HAP-1 (cell line): ENCODE data around the gene TRNAU1AP.
A peak's percentile ranks its signal among the peaks of the same experiment; 100 is the strongest.
"Not testable (repeated sequence)": the region's sequence is repeated elsewhere in the genome, so short reads cannot be mapped to it uniquely, and the experiment has no call there.

Experiments
- DNase-seq, 2 experiments: peaks; one replicate each; pipeline ENCODE4 v3.0.0-alpha.2; 2016 to 2020; ENCODE audit warnings: low spot score in 2 of 2
- H3K27me3 ChIP-seq: fragments of 250-450 bp; sonication (Bioruptor Pico); 2 replicates; pipeline ENCODE4 v1.5.1; 2020; ENCODE audit warnings: low read depth, mild to moderate bottlenecking, moderate library complexity
- H3K36me3 ChIP-seq: fragments of 250-450 bp; sonication (Bioruptor Pico); replicated peaks from 2 replicates; pipeline ENCODE4 v1.5.1; 2020; ENCODE audit warnings: mild to moderate bottlenecking
- H3K4me1 ChIP-seq: fragments of 250-450 bp; sonication (Bioruptor Pico); 2 replicates; pipeline ENCODE4 v1.5.1; 2020; ENCODE audit warnings: mild to moderate bottlenecking
- H3K4me3 ChIP-seq: fragments of 250-450 bp; sonication (Bioruptor Pico); 2 replicates; pipeline ENCODE4 v1.5.1; 2020; ENCODE audit warnings: mild to moderate bottlenecking, moderate library complexity
- H3K9me3 ChIP-seq: fragments of 250-450 bp; sonication (Bioruptor Pico); 2 replicates; pipeline ENCODE4 v1.5.1; 2020; ENCODE audit warnings: mild to moderate bottlenecking, moderate library complexity
- in situ Hi-C: fragments of 300-500 bp; cut with MboI; formaldehyde crosslinking; loops from 3 replicates; pipeline ENCODE4 v1.14.3; 2020; ENCODE audit warnings: low sequenced_read_pairs, inconsistent platforms, mixed read lengths

The TRNAU1AP gene

GRCh38 chr1:28552758-28553663 is at the start of gene TRNAU1AP:
TSS of gene TRNAU1AP (plus strand) at chr1:28553085. CDS start at chr1:28553111, 26 bp downstream.
- no peaks in the 10 kb centered on the region for H3K27me3 ChIP-seq
- peaks cover 14% of the 10 kb centered on the region; the same call in 1 of the 2 replicates for H3K36me3 ChIP-seq
- peaks cover 9% of the 10 kb centered on the region for H3K4me1 ChIP-seq
- peak within 1 kb of the TSS; percentile 66 for H3K4me3 ChIP-seq
- H3K9me3 ChIP-seq = no peaks in the 10 kb centered on the region
- peak; percentile 97 to 98 for DNase-seq
- in situ Hi-C loops = no loop called here

DNA sequence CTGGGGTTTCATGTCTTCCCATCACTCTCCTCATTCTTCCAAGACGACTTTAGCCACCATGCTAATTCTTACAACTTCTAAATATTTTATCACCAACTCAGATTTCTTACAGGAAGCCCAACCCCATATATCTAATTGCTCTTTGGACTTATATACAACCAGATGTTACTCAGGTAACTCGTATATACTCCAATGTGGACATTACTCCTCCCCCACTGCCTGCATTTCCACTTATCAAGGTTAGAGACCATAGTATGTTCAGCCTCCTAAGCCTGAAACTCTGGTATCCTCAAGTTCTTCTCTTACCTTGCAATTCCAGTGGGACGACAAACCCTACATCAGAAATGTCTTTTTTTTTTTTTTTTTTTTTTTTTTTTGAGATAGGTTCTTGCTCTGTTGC is 49.8 kb upstream of the TRNAU1AP start:
- in situ Hi-C loops = no loop called here
- peaks cover under 1% of the 10 kb centered on the region; the same call in 1 of the 2 replicates for H3K4me1 ChIP-seq
- H3K9me3 ChIP-seq = no peaks in the 10 kb centered on the region
- H3K4me3 ChIP-seq = no peak overlapping the region
- H3K36me3 ChIP-seq = peaks cover 22% of the 10 kb centered on the region
- H3K27me3 ChIP-seq = no peaks in the 10 kb centered on the region
- DNase-seq = no peak

DNA sequence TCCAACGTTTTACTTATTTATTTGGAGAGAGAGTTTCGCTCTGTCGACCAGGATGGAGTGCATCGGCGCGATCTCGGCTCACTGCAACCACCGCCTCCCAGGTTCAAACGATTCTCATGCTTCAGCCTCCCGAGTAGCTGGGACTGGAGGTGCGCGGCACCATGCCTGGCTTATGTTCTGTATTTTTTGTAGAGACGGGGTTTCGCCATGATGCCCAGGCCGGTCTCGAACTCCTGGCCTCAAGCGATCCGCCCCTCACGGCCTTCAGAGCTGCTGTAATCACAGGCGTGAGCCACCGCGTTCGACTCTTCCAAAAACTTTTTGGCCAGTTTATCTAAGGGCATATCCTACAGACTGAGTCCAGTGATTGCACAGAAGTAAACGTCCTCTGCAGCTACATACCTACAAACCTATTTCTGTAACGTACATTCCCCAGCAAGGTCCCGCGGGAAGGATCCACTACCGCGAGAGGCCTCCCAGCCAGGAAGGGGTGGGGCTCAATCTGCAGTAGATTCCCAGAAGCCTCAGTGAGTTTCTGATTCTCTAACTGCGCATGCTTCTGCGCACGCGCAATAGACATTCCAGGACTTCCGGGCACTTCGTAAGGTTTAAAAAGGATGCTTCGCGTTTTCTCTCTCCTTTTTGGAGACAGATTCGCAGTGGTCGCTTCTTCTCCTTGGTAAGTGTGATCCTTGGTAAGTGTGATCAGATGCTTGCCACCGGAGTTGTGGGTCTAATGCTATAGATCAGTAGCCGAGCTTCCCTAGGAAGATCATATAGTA is 47.3 kb upstream of the TRNAU1AP start, which contains the start of gene RCC1:
TSS of gene RCC1 (plus strand) at position 638 of the 782 bp plus-strand sequence. CDS start 23,824 bp downstream, outside the sequence.
- peaks cover 47% of the 10 kb centered on the region for H3K36me3 ChIP-seq
- peak within 1 kb of the TSS; percentile 86 for H3K4me3 ChIP-seq
- in situ Hi-C loops = no loop called here
- H3K9me3 ChIP-seq = no peaks in the 10 kb centered on the region
- H3K4me1 ChIP-seq = peaks cover 23% of the 10 kb centered on the region
- peak; percentile 98 to 99 for DNase-seq
- H3K27me3 ChIP-seq = no peaks in the 10 kb centered on the region

DNA sequence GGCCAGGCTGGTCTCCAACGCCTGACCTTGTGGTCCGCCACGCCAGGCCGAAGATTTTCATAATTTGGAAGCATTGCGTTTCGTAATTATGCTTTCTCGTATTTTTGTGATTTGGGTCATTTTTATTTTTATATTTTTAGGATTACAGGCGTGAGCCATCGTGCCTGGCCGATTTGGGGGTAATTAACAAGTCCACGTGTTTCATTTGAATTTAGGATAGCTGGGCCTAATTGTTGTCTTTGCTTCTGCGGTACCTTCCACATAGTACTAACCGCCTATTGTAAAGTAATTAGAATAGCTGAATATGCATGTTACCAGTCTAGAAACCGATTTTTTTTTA is 46.0 kb upstream of the TRNAU1AP start:
- in situ Hi-C loops = no loop called here
- peaks cover 28% of the 10 kb centered on the region for H3K4me1 ChIP-seq
- no peaks in the 10 kb centered on the region for H3K27me3 ChIP-seq
- no peak for DNase-seq
- H3K4me3 ChIP-seq = peak overlapping the region; percentile 86
- no peaks in the 10 kb centered on the region for H3K9me3 ChIP-seq
- H3K36me3 ChIP-seq = peaks cover 60% of the 10 kb centered on the region

- Histone ChIP-seq H3K4me1 (peaks cover 28% of the 10 kb centered on the region), H3K9me3 (no peaks in the 10 kb centered on the region), H3K27me3 (no peaks in the 10 kb centered on the region), H3K4me3 (peak overlapping the region; percentile 86), H3K36me3 (peaks cover 62% of the 10 kb centered on the region)
- in situ Hi-C loops = no loop called here
- peak in 1 of 2 experiments; percentile 52 for DNase-seq
These were observed 45.6 kb upstream of the TRNAU1AP start for GRCh38 chr1:28507247-28507645.

DNA sequence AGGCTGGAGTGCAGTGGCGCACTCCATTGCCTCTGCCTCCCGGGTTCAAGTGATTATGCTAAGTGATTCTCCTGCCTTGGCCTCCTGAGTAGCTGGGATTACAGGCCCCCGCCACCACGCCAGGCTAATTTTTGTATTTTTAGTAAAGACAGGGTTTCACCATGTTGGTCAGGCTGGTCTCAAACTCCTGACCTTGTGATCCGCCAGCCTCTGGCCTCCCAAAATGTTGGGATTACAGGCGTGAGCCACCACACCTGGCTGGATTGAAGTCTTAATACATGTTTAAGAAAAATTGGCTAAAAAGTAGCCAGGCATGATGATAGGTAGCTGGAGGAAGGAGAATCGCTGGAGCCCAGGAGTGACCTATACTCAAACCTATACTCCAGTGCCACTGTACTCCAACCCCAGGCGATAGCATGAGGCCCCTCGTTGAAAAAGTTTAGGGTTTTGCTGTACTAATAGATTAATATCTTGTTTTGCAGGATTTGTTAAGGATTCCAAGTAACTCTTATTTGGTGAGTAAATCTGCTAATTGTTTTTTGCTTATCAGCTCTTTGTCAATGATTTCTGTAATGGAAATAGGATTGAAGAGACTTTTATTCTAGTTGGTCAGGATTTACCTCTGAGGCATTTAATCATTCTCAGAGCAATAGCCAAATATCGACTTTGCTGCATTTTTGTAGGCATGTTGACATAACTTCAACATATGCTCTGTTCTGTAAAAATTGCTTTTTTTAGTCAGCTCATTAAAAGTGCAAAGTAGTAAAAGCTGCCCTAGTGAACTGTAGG is 45.0 kb upstream of the TRNAU1AP start:
- Histone ChIP-seq H3K36me3 (peaks cover 68% of the 10 kb centered on the region), H3K4me1 (peaks cover 28% of the 10 kb centered on the region), H3K4me3 (peak overlapping the region; percentile 86), H3K9me3 (no peaks in the 10 kb centered on the region), H3K27me3 (no peaks in the 10 kb centered on the region)
- peak in 1 of 2 experiments; percentile 34 for DNase-seq
- in situ Hi-C loops = no loop called here

DNA sequence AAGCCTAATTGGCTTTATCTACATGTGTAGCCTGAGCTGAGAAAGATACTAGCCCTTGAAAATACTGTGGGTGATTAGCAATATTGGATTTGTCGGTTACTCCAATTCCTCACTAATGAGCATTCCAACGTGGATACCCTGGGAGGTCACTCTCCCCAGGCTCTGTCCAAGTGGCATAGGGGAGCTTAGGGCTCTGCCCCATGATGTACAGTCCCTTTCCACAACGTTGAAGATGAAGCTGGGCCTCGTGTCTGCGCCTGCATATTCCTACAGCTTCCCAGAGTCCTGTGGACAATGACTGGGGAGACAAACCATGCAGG is 44.5 kb upstream of the TRNAU1AP start:
- in situ Hi-C loops = no loop called here
- Histone ChIP-seq H3K27me3 (no peaks in the 10 kb centered on the region), H3K9me3 (no peaks in the 10 kb centered on the region), H3K4me1 (peaks cover 28% of the 10 kb centered on the region), H3K36me3 (peaks cover 73% of the 10 kb centered on the region), H3K4me3 (peak overlapping the region; percentile 86)
- peak in 1 of 2 experiments; percentile 54 for DNase-seq

DNA sequence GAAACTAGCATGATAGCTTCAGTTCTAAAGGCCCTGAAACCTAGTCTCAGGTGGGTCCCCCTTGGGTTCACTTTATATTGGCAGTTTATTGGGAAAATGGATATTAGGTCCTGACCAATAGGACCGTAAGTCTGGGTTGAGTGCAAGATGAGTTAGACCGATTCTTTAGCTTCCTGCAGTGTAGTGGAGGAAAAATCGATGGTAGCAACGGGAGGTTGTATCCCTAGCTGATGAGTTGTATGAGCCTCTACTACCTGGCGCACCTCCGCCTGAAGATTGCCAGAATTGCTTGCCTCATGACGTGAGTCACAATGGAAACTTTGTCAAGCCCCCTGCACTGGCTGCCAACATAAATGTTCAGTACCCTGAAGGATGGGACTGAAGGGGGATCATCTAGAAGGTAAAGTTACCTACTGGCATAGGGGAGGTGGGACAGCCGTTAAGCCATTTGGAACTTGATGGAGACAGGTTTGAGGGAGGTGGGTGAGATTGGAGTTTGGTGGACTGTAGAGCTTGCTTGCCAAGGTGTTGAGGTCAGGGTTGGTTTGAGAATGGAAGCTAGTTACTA is 43.1 kb upstream of the TRNAU1AP start:
- peak; percentile 37 to 62 for DNase-seq

GRCh38 chr1:28510273-28510969 is 42.5 kb upstream of the TRNAU1AP start:
- H3K27me3 ChIP-seq = no peaks in the 10 kb centered on the region
- peaks cover 28% of the 10 kb centered on the region for H3K4me1 ChIP-seq
- DNase-seq = peak in 1 of 2 experiments; percentile 61
- no peaks in the 10 kb centered on the region for H3K9me3 ChIP-seq
- peaks cover 78% of the 10 kb centered on the region for H3K36me3 ChIP-seq
- H3K4me3 ChIP-seq = peak overlapping the region; percentile 86
- in situ Hi-C loops = loop anchor here (10.0 kb wide), 1 partner anchor 256 kb away; the partner anchor contains the start of gene SESN2

More for the DNA sequence above, 43.1 kb upstream of the TRNAU1AP start:
- Histone ChIP-seq H3K9me3 (no peaks in the 10 kb centered on the region), H3K36me3 (peaks cover 78% of the 10 kb centered on the region), H3K4me3 (peak overlapping the region; percentile 86), H3K27me3 (no peaks in the 10 kb centered on the region), H3K4me1 (peaks cover 28% of the 10 kb centered on the region)
- in situ Hi-C loops = loop anchor here (10.0 kb wide), 1 partner anchor 255 kb away; the partner anchor contains the start of gene SESN2

DNA sequence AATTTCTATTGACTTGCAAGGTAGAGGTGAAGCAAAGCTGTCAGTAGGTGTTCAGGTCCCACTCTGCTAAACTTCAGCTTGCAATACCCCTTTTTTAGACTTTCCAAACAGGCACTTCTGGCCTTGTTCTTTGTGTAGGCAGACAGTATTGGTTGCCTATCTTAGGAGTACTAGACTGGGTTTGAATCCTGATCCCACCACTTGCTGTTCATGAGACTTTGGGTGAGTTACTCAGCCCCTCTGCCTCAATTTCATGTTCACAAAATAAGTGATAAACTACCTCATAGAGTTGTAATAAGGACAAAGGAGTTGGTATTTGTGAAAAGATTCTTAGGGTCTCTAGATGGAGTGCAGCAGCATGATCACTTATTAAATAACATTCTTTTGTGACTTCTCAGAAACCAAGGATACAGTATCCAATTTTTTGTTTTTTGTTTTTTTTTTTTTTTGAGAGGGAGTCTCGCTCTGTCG is 41.9 kb upstream of the TRNAU1AP start:
- no peaks in the 10 kb centered on the region for H3K27me3 ChIP-seq
- DNase-seq = peak; percentile 54 to 70
- peak overlapping the region; percentile 86 for H3K4me3 ChIP-seq
- peaks cover 28% of the 10 kb centered on the region for H3K4me1 ChIP-seq
- in situ Hi-C loops = loop anchor here (10.0 kb wide), 1 partner anchor 256 kb away; the partner anchor contains the start of gene SESN2
- peaks cover 77% of the 10 kb centered on the region for H3K36me3 ChIP-seq
- no peaks in the 10 kb centered on the region for H3K9me3 ChIP-seq

DNA sequence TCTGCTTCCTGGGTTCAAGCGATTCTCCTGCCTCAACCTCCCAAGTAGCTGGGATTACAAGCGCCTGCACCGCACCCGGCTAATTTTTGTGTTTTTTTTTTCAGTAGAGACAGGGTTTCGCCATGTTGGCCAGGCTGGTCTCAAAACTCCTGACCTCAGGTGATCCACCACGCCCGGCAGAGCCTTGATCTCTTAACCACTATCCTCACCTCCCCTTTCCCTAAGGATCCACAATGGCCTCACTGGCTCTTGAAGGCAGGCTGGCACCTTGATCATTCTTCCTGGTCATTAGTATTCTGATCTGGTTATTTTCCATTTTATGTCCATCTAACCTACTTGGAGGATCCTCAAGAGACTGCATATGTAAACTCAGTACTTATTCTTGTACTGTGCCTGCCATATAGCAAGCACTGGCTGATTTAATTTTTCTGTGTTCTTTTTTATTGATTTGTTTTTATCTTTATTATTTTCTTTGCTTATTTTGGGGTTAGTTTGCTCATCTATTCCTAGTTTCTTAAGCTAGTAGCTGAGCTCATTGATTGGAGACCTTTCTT is 40.8 kb upstream of the TRNAU1AP start:
- Histone ChIP-seq H3K27me3 (no peaks in the 10 kb centered on the region), H3K4me3 (no peak overlapping the region), H3K9me3 (no peaks in the 10 kb centered on the region), H3K36me3 (peaks cover 66% of the 10 kb centered on the region), H3K4me1 (peaks cover 28% of the 10 kb centered on the region)
- in situ Hi-C loops = loop anchor here (10.0 kb wide), 1 partner anchor 257 kb away; the partner anchor contains the start of gene SESN2
- DNase-seq = peak; percentile 52 to 66

GRCh38 chr1:28514445-28514933 is 38.4 kb upstream of the TRNAU1AP start:
- Histone ChIP-seq H3K36me3 (peaks cover 42% of the 10 kb centered on the region), H3K4me1 (peaks cover 27% of the 10 kb centered on the region)
- in situ Hi-C loops = loop anchor here (10.0 kb wide), 1 partner anchor 260 kb away; the partner anchor contains the start of gene SESN2
- not testable (repeated sequence) for H3K9me3 ChIP-seq, H3K27me3 ChIP-seq, H3K4me3 ChIP-seq
- peak in 1 of 2 experiments; percentile 56 for DNase-seq
